ENCODE measurements around the gene TRPM2. TPM values are rescaled to one million over a fixed set of nuclear protein-coding genes. Genes with fewer than 3 reads are reported as not detected.

TRPM2 gene
- total RNA-seq, 1 experiment from 2014 or later = not detected

DNA sequence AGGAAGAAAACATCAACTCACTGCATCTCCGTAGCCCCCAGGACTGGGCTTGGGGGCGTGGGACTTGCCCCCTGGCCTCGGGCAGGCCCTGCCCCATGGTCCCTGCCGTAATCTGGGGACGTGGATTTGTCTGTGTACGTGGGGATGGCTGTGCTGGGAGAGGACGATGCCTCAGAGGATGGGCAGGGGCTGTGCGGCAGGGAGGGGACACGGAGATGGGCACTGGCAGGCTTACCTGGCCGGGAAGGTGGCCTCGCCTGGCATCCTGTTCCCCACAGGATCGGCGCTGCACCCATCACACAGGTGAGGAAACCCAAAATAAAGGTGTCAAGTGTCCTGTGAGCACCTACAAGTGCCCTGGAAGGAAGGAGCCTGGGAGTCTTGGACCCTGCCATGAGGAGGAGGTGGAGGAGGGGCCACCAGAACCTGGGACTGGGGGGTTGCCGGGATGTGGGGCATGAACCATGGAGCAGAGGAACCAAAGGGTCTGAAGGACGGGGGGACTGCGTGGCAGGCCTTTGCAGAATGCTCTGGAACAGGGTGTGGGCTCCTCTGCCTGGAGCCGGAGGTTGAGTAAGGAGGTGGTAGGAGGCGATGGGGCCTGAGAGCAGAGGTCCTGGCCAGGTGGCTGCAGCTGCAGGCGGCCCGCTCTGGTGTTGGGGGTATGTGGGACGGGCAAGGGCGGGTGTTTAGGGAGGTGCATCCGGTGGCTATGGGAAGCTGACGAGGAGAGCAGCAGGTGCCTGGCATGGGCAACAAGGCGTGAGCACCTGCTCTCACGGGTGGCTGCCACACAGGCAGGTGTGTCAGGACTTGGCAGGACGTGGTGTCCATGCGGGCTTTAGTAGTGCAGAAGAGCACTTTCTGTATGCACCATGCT, 74.1 kb downstream of the TRPM2 start:
- H3K27ac ChIP-seq = no peak overlapping the region
- H3K9me3 ChIP-seq (ENCODE audit: insufficient read depth, low read depth) = no peaks in the 10 kb centered on the region
- ChIA-PET POLR2A (ENCODE audit: unreplicated experiment) (no interaction called here), CTCF (no interaction called here)
- no peak for TF ChIP-seq EZH2 (IDR thresholded peaks at IDR 0.05; ENCODE audit: low read depth)
- TF ChIP-seq, protein P1, sequence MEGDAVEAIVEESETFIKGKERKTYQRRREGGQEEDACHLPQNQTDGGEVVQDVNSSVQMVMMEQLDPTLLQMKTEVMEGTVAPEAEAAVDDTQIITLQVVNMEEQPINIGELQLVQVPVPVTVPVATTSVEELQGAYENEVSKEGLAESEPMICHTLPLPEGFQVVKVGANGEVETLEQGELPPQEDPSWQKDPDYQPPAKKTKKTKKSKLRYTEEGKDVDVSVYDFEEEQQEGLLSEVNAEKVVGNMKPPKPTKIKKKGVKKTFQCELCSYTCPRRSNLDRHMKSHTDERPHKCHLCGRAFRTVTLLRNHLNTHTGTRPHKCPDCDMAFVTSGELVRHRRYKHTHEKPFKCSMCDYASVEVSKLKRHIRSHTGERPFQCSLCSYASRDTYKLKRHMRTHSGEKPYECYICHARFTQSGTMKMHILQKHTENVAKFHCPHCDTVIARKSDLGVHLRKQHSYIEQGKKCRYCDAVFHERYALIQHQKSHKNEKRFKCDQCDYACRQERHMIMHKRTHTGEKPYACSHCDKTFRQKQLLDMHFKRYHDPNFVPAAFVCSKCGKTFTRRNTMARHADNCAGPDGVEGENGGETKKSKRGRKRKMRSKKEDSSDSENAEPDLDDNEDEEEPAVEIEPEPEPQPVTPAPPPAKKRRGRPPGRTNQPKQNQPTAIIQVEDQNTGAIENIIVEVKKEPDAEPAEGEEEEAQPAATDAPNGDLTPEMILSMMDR (conservative IDR thresholded peaks at IDR 0.05) = no peak
- intact Hi-C loops (cut with micrococcal nuclease; ENCODE audit: unreplicated experiment) = no loop called here
- H3F3A ChIP-seq (ENCODE audit: insufficient read depth, low read depth) = no peaks in the 10 kb centered on the region
- H4K20me1 ChIP-seq (ENCODE audit: insufficient read depth) = no peaks in the 10 kb centered on the region
- H3K4me1 ChIP-seq (replicated peaks; ENCODE audit: insufficient read depth) = no peaks in the 10 kb centered on the region
- no peaks in the 10 kb centered on the region for H3K36me3 ChIP-seq (ENCODE audit: low read depth)
- no peaks in the 10 kb centered on the region for H3K9me2 ChIP-seq (ENCODE audit: insufficient read depth)
- peaks cover 20% of the 10 kb centered on the region for H3K27me3 ChIP-seq (ENCODE audit: insufficient read depth, low read depth)
- no peak overlapping the region for H3K4me3 ChIP-seq
- no TSS peak for BruUV-seq (replicated peaks)
- H3K79me2 ChIP-seq (ENCODE audit: low read depth) = no peaks in the 10 kb centered on the region
- DNase-seq = no peak
- no peak overlapping the region for H3K4me2 ChIP-seq
- no peak overlapping the region for H2AFZ ChIP-seq

DNA sequence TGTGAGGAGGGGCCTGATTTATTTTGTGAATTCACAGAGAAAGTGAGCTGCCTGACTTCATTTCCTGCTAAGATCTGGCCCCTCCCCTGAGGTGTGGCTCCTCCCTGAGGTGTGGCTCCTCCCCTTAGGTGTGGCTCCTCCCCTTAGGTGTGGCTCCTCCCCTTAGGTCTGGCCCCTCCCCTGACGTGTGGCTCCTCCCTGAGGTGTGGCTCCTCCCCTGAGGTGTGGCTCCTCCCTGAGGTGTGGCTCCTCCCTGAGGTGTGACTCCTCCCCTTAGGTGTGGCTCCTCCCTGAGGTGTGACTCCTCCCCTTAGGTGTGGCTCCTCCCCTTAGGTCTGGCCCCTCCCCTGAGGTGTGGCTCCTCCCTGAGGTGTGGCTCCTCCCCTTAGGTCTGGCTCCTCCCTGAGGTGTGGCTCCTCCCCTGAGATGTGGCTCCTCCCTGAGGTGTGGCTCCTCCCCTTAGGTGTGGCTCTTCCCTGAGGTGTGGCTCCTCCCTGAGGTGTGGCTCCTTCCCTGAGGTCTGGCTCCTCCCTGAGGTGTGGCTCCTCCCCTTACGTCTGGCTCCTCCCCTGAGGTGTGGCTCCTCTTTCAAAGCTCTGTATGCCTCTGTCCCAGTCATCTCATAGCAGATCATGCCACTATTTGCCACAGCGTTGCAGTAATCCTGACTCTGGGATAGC, 75.0 kb downstream of the TRPM2 start:
- no peak overlapping the region for H3K27ac ChIP-seq
- no TSS peak for BruUV-seq (replicated peaks)

DNA sequence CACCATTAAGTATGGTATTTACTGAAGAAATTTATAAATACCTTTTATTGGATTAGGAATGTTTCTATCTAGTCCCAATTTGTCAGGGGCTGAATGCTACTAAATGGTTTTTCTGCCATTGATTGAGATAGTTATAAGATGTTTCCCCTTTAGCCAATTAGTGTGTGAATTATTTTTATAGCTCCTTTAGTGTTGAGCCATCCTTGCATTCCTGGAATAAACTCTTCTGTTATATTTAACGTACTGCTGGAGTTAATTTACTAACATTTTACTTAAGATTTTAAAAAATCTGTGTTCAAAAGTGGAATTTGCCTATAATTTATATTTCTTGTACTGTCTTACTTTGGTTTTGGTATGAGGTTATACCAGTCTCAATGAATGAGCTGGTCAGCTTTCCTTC, 76.5 kb downstream of the TRPM2 start:
- Histone ChIP-seq H3K4me1 (replicated peaks; ENCODE audit: insufficient read depth) (no peaks in the 10 kb centered on the region), H4K20me1 (ENCODE audit: insufficient read depth) (no peaks in the 10 kb centered on the region), H3K4me3 (no peak overlapping the region), H3K36me3 (ENCODE audit: low read depth) (no peaks in the 10 kb centered on the region), H3F3A (ENCODE audit: insufficient read depth, low read depth) (no peaks in the 10 kb centered on the region), H3K9me3 (ENCODE audit: insufficient read depth, low read depth) (no peaks in the 10 kb centered on the region), H3K4me2 (no peak overlapping the region), H2AFZ (no peak overlapping the region), H3K9me2 (ENCODE audit: insufficient read depth) (no peaks in the 10 kb centered on the region), H3K27me3 (ENCODE audit: insufficient read depth, low read depth) (peaks cover 21% of the 10 kb centered on the region), H3K79me2 (ENCODE audit: low read depth) (no peaks in the 10 kb centered on the region), H3K27ac (no peak overlapping the region)
- BruUV-seq (replicated peaks) = no TSS peak
- CTCF ChIA-PET = no interaction called here
- DNase-seq = no peak
- intact Hi-C loops (cut with micrococcal nuclease; ENCODE audit: unreplicated experiment) = no loop called here
- TF ChIP-seq, protein P1 (conservative IDR thresholded peaks at IDR 0.05) = no peak
- no peak for TF ChIP-seq EZH2 (IDR thresholded peaks at IDR 0.05; ENCODE audit: low read depth)
- POLR2A ChIA-PET (ENCODE audit: unreplicated experiment) = no interaction called here

More for the DNA sequence above, 75.0 kb downstream of the TRPM2 start:
- no peaks in the 10 kb centered on the region for H3K79me2 ChIP-seq (ENCODE audit: low read depth)
- peaks cover 24% of the 10 kb centered on the region for H3K27me3 ChIP-seq (ENCODE audit: insufficient read depth, low read depth)
- H2AFZ ChIP-seq = no peak overlapping the region
- no peak overlapping the region for H3K4me2 ChIP-seq
- H3F3A ChIP-seq (ENCODE audit: insufficient read depth, low read depth) = no peaks in the 10 kb centered on the region
- no peaks in the 10 kb centered on the region for H4K20me1 ChIP-seq (ENCODE audit: insufficient read depth)
- H3K9me3 ChIP-seq (ENCODE audit: insufficient read depth, low read depth) = no peaks in the 10 kb centered on the region
- H3K36me3 ChIP-seq (ENCODE audit: low read depth) = no peaks in the 10 kb centered on the region
- ChIA-PET POLR2A (ENCODE audit: unreplicated experiment) (no interaction called here), CTCF (no interaction called here)
- peak; percentile 40 to 44 for DNase-seq
- no peaks in the 10 kb centered on the region for H3K9me2 ChIP-seq (ENCODE audit: insufficient read depth)
- intact Hi-C loops (cut with micrococcal nuclease; ENCODE audit: unreplicated experiment) = no loop called here
- H3K4me3 ChIP-seq = no peak overlapping the region
- TF ChIP-seq EZH2 (IDR thresholded peaks at IDR 0.05; ENCODE audit: low read depth) = no peak
- TF ChIP-seq, protein P1 (conservative IDR thresholded peaks at IDR 0.05) = no peak
- H3K4me1 ChIP-seq (replicated peaks; ENCODE audit: insufficient read depth) = no peaks in the 10 kb centered on the region
